Trophoblast cell (in vitro differentiated cells and primary cell): ENCODE measurements around the gene NCAPD2.
"Not testable (repeated sequence)": the region's sequence is repeated elsewhere in the genome, so short reads cannot be mapped to it uniquely, and the experiment has no call there.

Source experiments
- DNase-seq, 2 donors: peaks; one replicate each; pipeline ENCODE4 v3.0.0-alpha.2; 2016
- H2AFZ ChIP-seq: 2 replicates; pipeline ENCODE4 v1.6.1; 2013; ENCODE audit warnings: low read length, moderate library complexity, mild to moderate bottlenecking; ENCODE audit not compliant: insufficient read depth, poor library complexity
- H2AK5ac ChIP-seq: 2 replicates; pipeline ENCODE4 v1.6.1; 2013; ENCODE audit warnings: mild to moderate bottlenecking, low read length
- H2BK120ac ChIP-seq: 2 replicates; pipeline ENCODE4 v1.6.1; 2013; ENCODE audit warnings: low read length, mild to moderate bottlenecking, moderate library complexity; ENCODE audit not compliant: insufficient read depth, poor library complexity
- H2BK12ac ChIP-seq: 2 replicates; pipeline ENCODE4 v1.6.1; 2013; ENCODE audit warnings: mild to moderate bottlenecking, low read length, moderate library complexity
- H2BK5ac ChIP-seq: 2 replicates; pipeline ENCODE4 v1.6.1; 2013; ENCODE audit warnings: low read length, low read depth, moderate library complexity, mild to moderate bottlenecking; ENCODE audit not compliant: poor library complexity
- H3K14ac ChIP-seq: 2 replicates; pipeline ENCODE4 v1.6.1; 2013; ENCODE audit warnings: mild to moderate bottlenecking, low read length
- H3K18ac ChIP-seq: 2 replicates; pipeline ENCODE4 v1.6.1; 2013; ENCODE audit warnings: mild to moderate bottlenecking, low read length
- H3K23ac ChIP-seq: 2 replicates; pipeline ENCODE4 v1.6.1; 2013; ENCODE audit warnings: low read length
- H3K27ac ChIP-seq: 2 replicates; pipeline ENCODE4 v1.5.1; 2013; ENCODE audit warnings: low read depth, mild to moderate bottlenecking, inconsistent platforms, low read length, moderate library complexity
- H3K27me3 ChIP-seq: 2 replicates; pipeline ENCODE4 v1.6.1; 2013; ENCODE audit warnings: inconsistent platforms, mild to moderate bottlenecking, low read length, moderate library complexity; ENCODE audit not compliant: insufficient read depth
- H3K36me3 ChIP-seq, 2 experiments: 1 replicate in 1 of 2; 2 replicates in 1 of 2; pipeline ENCODE4 v1.6.1; 2013; ENCODE audit warnings: low read length in 2 of 2, mild to moderate bottlenecking in 2 of 2, moderate library complexity in 1 of 2; ENCODE audit not compliant: insufficient read depth in 2 of 2, control insufficient read depth in 1 of 2
- H3K4ac ChIP-seq: 2 replicates; pipeline ENCODE4 v1.6.1; 2013; ENCODE audit warnings: low read depth, mild to moderate bottlenecking, low read length, moderate library complexity
- H3K4me1 ChIP-seq, 2 experiments: 1 replicate in 1 of 2; 2 replicates in 1 of 2; pipeline ENCODE4 v1.6.1; 2013; ENCODE audit warnings: low read length in 2 of 2, mild to moderate bottlenecking in 2 of 2, moderate library complexity in 1 of 2; ENCODE audit not compliant: insufficient read depth in 2 of 2, control insufficient read depth in 1 of 2
- H3K4me2 ChIP-seq: 2 replicates; pipeline ENCODE4 v1.6.1; 2013; ENCODE audit warnings: inconsistent platforms, mild to moderate bottlenecking, low read length, moderate library complexity
- H3K4me3 ChIP-seq: 2 replicates; pipeline ENCODE4 v1.5.1; 2013; ENCODE audit warnings: mild to moderate bottlenecking, low read depth, low read length, inconsistent platforms
- H3K79me1 ChIP-seq: one replicate; pipeline ENCODE4 v1.6.1; 2013; ENCODE audit warnings: low read length
- H3K79me2 ChIP-seq: 2 replicates; pipeline ENCODE4 v1.6.1; 2013; ENCODE audit warnings: low read length, mild to moderate bottlenecking; ENCODE audit not compliant: control insufficient read depth, insufficient read depth, poor library complexity
- H3K9ac ChIP-seq: 2 replicates; pipeline ENCODE4 v1.6.1; 2013; ENCODE audit warnings: mild to moderate bottlenecking, low read length
- H3K9me3 ChIP-seq: 2 replicates; pipeline ENCODE4 v1.6.1; 2013; ENCODE audit warnings: low read depth, mild to moderate bottlenecking, control low read depth, inconsistent platforms, low read length; ENCODE audit not compliant: insufficient read depth
- H4K12ac ChIP-seq: 2 replicates; pipeline ENCODE4 v1.6.1; 2013; ENCODE audit warnings: low read depth, mild to moderate bottlenecking, low read length, moderate library complexity
- H4K8ac ChIP-seq: 2 replicates; pipeline ENCODE4 v1.6.1; 2013; ENCODE audit warnings: low read depth, mild to moderate bottlenecking, low read length, moderate library complexity
- H4K91ac ChIP-seq: one replicate; pipeline ENCODE4 v1.6.1; 2013; ENCODE audit warnings: low read depth, mild to moderate bottlenecking, low read length, moderate library complexity
- WGBS: extraction: QIAGEN DNeasy Blood & Tissue Kit; methylation state at CpG from one replicate; pipeline ENCODE4 v1.1.7; 2013; ENCODE audit warnings: missing lambda C conversion rate; ENCODE audit not compliant: insufficient read length, insufficient coverage; ENCODE audit errors: extremely low coverage; 5-methylcytosine and 5-hydroxymethylcytosine counted together

Gene NCAPD2

GRCh38 chr12:6556496-6556817 is 62.6 kb downstream of the NCAPD2 start:
- not testable (repeated sequence) for H2AK5ac ChIP-seq, H2BK12ac ChIP-seq, H4K91ac ChIP-seq, H2BK120ac ChIP-seq, H3K4me3 ChIP-seq, H3K18ac ChIP-seq, H3K14ac ChIP-seq, H3K27ac ChIP-seq, H3K23ac ChIP-seq, H4K8ac ChIP-seq, H3K4ac ChIP-seq, H3K27me3 ChIP-seq, H3K9ac ChIP-seq, DNase-seq, H2AFZ ChIP-seq, H3K4me2 ChIP-seq, H3K9me3 ChIP-seq, H3K79me1 ChIP-seq, H3K79me2 ChIP-seq, H2BK5ac ChIP-seq, H4K12ac ChIP-seq
- no CpG with 5 or more reads among the region's 7 CpGs for WGBS
- Histone ChIP-seq H3K4me1 (peaks cover 12 to 21% of the 10 kb centered on the region in 2 experiments), H3K36me3 (peaks cover 27 to 35% of the 10 kb centered on the region in 2 experiments)

GRCh38 chr12:6556857-6557256 is 63.0 kb downstream of the NCAPD2 start:
- DNase-seq: no peak
- peaks cover 5% of the 10 kb centered on the region for H3K79me2 ChIP-seq
- no peak overlapping the region for H4K91ac ChIP-seq
- H3K27ac ChIP-seq: no peak overlapping the region
- no peak overlapping the region for H3K9ac ChIP-seq
- H2AFZ ChIP-seq: no peak overlapping the region
- peaks cover 12 to 17% of the 10 kb centered on the region in 2 experiments for H3K4me1 ChIP-seq
- H2BK120ac ChIP-seq: no peak overlapping the region
- no peak overlapping the region for H3K18ac ChIP-seq
- peaks cover 3% of the 10 kb centered on the region for H3K9me3 ChIP-seq
- no peak overlapping the region for H3K14ac ChIP-seq
- H3K79me1 ChIP-seq: peaks cover 4% of the 10 kb centered on the region
- H3K4ac ChIP-seq: no peak overlapping the region
- H2BK5ac ChIP-seq: no peak overlapping the region
- no peak overlapping the region for H2BK12ac ChIP-seq
- H2AK5ac ChIP-seq: no peak overlapping the region
- H3K23ac ChIP-seq: no peak overlapping the region
- H3K4me3 ChIP-seq: no peak overlapping the region
- no CpG with 5 or more reads among the region's 4 CpGs for WGBS
- H4K8ac ChIP-seq: no peak overlapping the region
- H4K12ac ChIP-seq: no peak overlapping the region
- H3K36me3 ChIP-seq: peaks cover 31 to 39% of the 10 kb centered on the region in 2 experiments
- no peak overlapping the region for H3K4me2 ChIP-seq
- no peaks in the 10 kb centered on the region for H3K27me3 ChIP-seq

- no CpG with 5 or more reads among the region's 14 CpGs for WGBS
- DNase-seq: peak in 1 of 2 donors; percentile 75
- H2AK5ac ChIP-seq, H3K14ac ChIP-seq, H2BK120ac ChIP-seq, H3K9me3 ChIP-seq, H3K18ac ChIP-seq, H3K27ac ChIP-seq, H2BK5ac ChIP-seq, H2AFZ ChIP-seq, H3K79me1 ChIP-seq, H3K23ac ChIP-seq, H3K27me3 ChIP-seq, H2BK12ac ChIP-seq, H3K4me3 ChIP-seq, H4K91ac ChIP-seq, H4K12ac ChIP-seq, H3K4ac ChIP-seq, H4K8ac ChIP-seq, H3K9ac ChIP-seq, H3K79me2 ChIP-seq, H3K4me2 ChIP-seq: not testable (repeated sequence)
- Histone ChIP-seq H3K4me1 (peaks cover 12 to 17% of the 10 kb centered on the region in 2 experiments), H3K36me3 (peaks cover 40 to 51% of the 10 kb centered on the region in 2 experiments)
Measured at GRCh38 chr12:6558014-6558760, 64.3 kb downstream of the NCAPD2 start.

- Histone ChIP-seq H3K9ac (no peak overlapping the region), H3K18ac (no peak overlapping the region), H3K4me2 (no peak overlapping the region), H3K9me3 (peaks cover 3% of the 10 kb centered on the region), H3K36me3 (peaks cover 46 to 57% of the 10 kb centered on the region in 2 experiments), H3K4ac (no peak overlapping the region), H3K27ac (no peak overlapping the region), H2AFZ (no peak overlapping the region), H3K79me1 (peaks cover 4% of the 10 kb centered on the region), H3K27me3 (no peaks in the 10 kb centered on the region), H4K91ac (no peak overlapping the region), H3K23ac (no peak overlapping the region), H3K79me2 (peaks cover 5% of the 10 kb centered on the region), H3K14ac (no peak overlapping the region), H2BK5ac (no peak overlapping the region), H3K4me3 (no peak overlapping the region), H2AK5ac (no peak overlapping the region), H3K4me1 (peaks cover 8 to 13% of the 10 kb centered on the region in 2 experiments), H2BK12ac (no peak overlapping the region), H2BK120ac (no peak overlapping the region), H4K8ac (no peak overlapping the region), H4K12ac (no peak overlapping the region)
- WGBS: no CpG with 5 or more reads among the region's 1 CpG
- DNase-seq: no peak
Measured at GRCh38 chr12:6559500-6559899, 65.6 kb downstream of the NCAPD2 start.
